ENCODE measurements around the gene PSMA8. TPM values are rescaled to one million over a fixed set of nuclear protein-coding genes. Genes with fewer than 3 reads are reported as not detected.
"Not testable (repeated sequence)": the region's sequence is repeated elsewhere in the genome, so short reads cannot be mapped to it uniquely, and the experiment has no call there.

The PSMA8 gene
- polyA plus RNA-seq, 4 donors, result 0.15 TPM; not detected in 3

GRCh38 chr18:26228562-26229260, 95.0 kb downstream of the PSMA8 start:
- no peak for FAIRE-seq

GRCh38 chr18:26230497-26230896, 96.8 kb downstream of the PSMA8 start:
- Histone ChIP-seq H3K4me1 (ENCODE audit: control insufficient read depth in 3 of 3, insufficient read depth in 2 of 3, low read depth in 1 of 3, low read length in 2 of 3) (peaks cover 0 to 6% (median 0%) of the 10 kb centered on the region in 3 donors), H3K4me3 (ENCODE audit: low read depth in 1 of 3, low read length in 3 of 3) (no peak overlapping the region), H3K9me3 (ENCODE audit: control insufficient read depth in 2 of 2, insufficient read depth in 1 of 2, low read depth in 1 of 2, low read length in 1 of 2) (peaks cover 0 to 8% of the 10 kb centered on the region in 2 donors), H3K27me3 (ENCODE audit: control insufficient read depth in 3 of 3, insufficient read depth in 3 of 3, low read length in 3 of 3) (no peaks in the 10 kb centered on the region), H3K27ac (ENCODE audit: low read depth in 1 of 3, low read length in 2 of 3) (no peak overlapping the region), H3K36me3 (ENCODE audit: control insufficient read depth in 3 of 3, insufficient read depth in 2 of 3, low read depth in 1 of 3, low read length in 3 of 3) (no peaks in the 10 kb centered on the region)
- DNase-seq, result no peak
- WGBS, 3 donors, result 91 to 92% (median 92%) methylated on average over 8 of the region's 8 CpGs
- FAIRE-seq, result no peak

More at GRCh38 chr18:26228562-26229260, 95.0 kb downstream of the PSMA8 start:
- no peaks in the 10 kb centered on the region for H3K36me3 ChIP-seq (ENCODE audit: control insufficient read depth in 3 of 3, insufficient read depth in 2 of 3, low read depth in 1 of 3, low read length in 3 of 3)
- peak in 1 of 2 donors; percentile 22 for DNase-seq
- H3K9me3 ChIP-seq (ENCODE audit: control insufficient read depth in 2 of 2, insufficient read depth in 1 of 2, low read depth in 1 of 2, low read length in 1 of 2), result peaks cover 0 to 6% of the 10 kb centered on the region in 2 donors
- peaks cover 0 to 6% (median 0%) of the 10 kb centered on the region in 3 donors for H3K4me1 ChIP-seq (ENCODE audit: control insufficient read depth in 3 of 3, insufficient read depth in 2 of 3, low read depth in 1 of 3, low read length in 2 of 3)
- no peak overlapping the region for H3K4me3 ChIP-seq (ENCODE audit: low read depth in 1 of 3, low read length in 3 of 3)
- H3K27ac ChIP-seq (ENCODE audit: low read depth in 1 of 3, low read length in 2 of 3), result no peak overlapping the region
- 46 to 64% (median 63%) methylated on average over 6 of the region's 6 CpGs for WGBS, 3 donors
- H3K27me3 ChIP-seq (ENCODE audit: control insufficient read depth in 3 of 3, insufficient read depth in 3 of 3, low read length in 3 of 3), result peaks cover 0 to 4% (median 0%) of the 10 kb centered on the region in 3 donors

GRCh38 chr18:26233208-26233607, 99.5 kb downstream of the PSMA8 start:
- H3K4me1 ChIP-seq (ENCODE audit: control insufficient read depth in 3 of 3, insufficient read depth in 2 of 3, low read depth in 1 of 3, low read length in 2 of 3), result no peaks in the 10 kb centered on the region
- H3K27me3 ChIP-seq (ENCODE audit: control insufficient read depth in 3 of 3, insufficient read depth in 3 of 3, low read length in 3 of 3), result no peaks in the 10 kb centered on the region
- DNase-seq, result no peak
- no peak overlapping the region for H3K27ac ChIP-seq (ENCODE audit: low read depth in 1 of 3, low read length in 2 of 3)
- 74 to 86% (median 85%) methylated on average over 5 of the region's 5 CpGs for WGBS, 3 donors
- no peak overlapping the region for H3K4me3 ChIP-seq (ENCODE audit: low read depth in 1 of 3, low read length in 3 of 3)
- FAIRE-seq, result no peak
- H3K9me3 ChIP-seq (ENCODE audit: control insufficient read depth in 2 of 2, insufficient read depth in 1 of 2, low read depth in 1 of 2, low read length in 1 of 2), result peaks cover 0 to 13% of the 10 kb centered on the region in 2 donors
- no peaks in the 10 kb centered on the region for H3K36me3 ChIP-seq (ENCODE audit: control insufficient read depth in 3 of 3, insufficient read depth in 2 of 3, low read depth in 1 of 3, low read length in 3 of 3)

- not testable (repeated sequence) for H3K4me3 ChIP-seq (ENCODE audit: low read depth in 1 of 3, low read length in 3 of 3); H3K27me3 ChIP-seq (ENCODE audit: control insufficient read depth in 3 of 3, insufficient read depth in 3 of 3, low read length in 3 of 3); FAIRE-seq; H3K36me3 ChIP-seq (ENCODE audit: control insufficient read depth in 3 of 3, insufficient read depth in 2 of 3, low read depth in 1 of 3, low read length in 3 of 3); DNase-seq; H3K9me3 ChIP-seq (ENCODE audit: control insufficient read depth in 2 of 2, insufficient read depth in 1 of 2, low read depth in 1 of 2, low read length in 1 of 2); H3K27ac ChIP-seq (ENCODE audit: low read depth in 1 of 3, low read length in 2 of 3); H3K4me1 ChIP-seq (ENCODE audit: control insufficient read depth in 3 of 3, insufficient read depth in 2 of 3, low read depth in 1 of 3, low read length in 2 of 3)
- WGBS, 3 donors, result 92 to 97% (median 92%) methylated on average over 2 of the region's 2 CpGs
Observed at GRCh38 chr18:26237363-26237762, 103.7 kb downstream of the PSMA8 start.

GRCh38 chr18:26238718-26239117, 105.0 kb downstream of the PSMA8 start:
- not testable (repeated sequence) for H3K4me1 ChIP-seq (ENCODE audit: control insufficient read depth in 3 of 3, insufficient read depth in 2 of 3, low read depth in 1 of 3, low read length in 2 of 3); H3K27me3 ChIP-seq (ENCODE audit: control insufficient read depth in 3 of 3, insufficient read depth in 3 of 3, low read length in 3 of 3); DNase-seq; FAIRE-seq; H3K4me3 ChIP-seq (ENCODE audit: low read depth in 1 of 3, low read length in 3 of 3); H3K36me3 ChIP-seq (ENCODE audit: control insufficient read depth in 3 of 3, insufficient read depth in 2 of 3, low read depth in 1 of 3, low read length in 3 of 3); H3K27ac ChIP-seq (ENCODE audit: low read depth in 1 of 3, low read length in 2 of 3)
- 91 to 99% (median 96%) methylated on average over 3 to 4 of the region's 4 CpGs for WGBS, 3 donors
- peaks cover 0 to 11% of the 10 kb centered on the region in 2 donors for H3K9me3 ChIP-seq (ENCODE audit: control insufficient read depth in 2 of 2, insufficient read depth in 1 of 2, low read depth in 1 of 2, low read length in 1 of 2)

GRCh38 chr18:26242392-26242791, 108.7 kb downstream of the PSMA8 start:
- not testable (repeated sequence) for H3K4me3 ChIP-seq (ENCODE audit: low read depth in 1 of 3, low read length in 3 of 3); DNase-seq; H3K27ac ChIP-seq (ENCODE audit: low read depth in 1 of 3, low read length in 2 of 3); H3K36me3 ChIP-seq (ENCODE audit: control insufficient read depth in 3 of 3, insufficient read depth in 2 of 3, low read depth in 1 of 3, low read length in 3 of 3); H3K27me3 ChIP-seq (ENCODE audit: control insufficient read depth in 3 of 3, insufficient read depth in 3 of 3, low read length in 3 of 3); FAIRE-seq; H3K4me1 ChIP-seq (ENCODE audit: control insufficient read depth in 3 of 3, insufficient read depth in 2 of 3, low read depth in 1 of 3, low read length in 2 of 3)
- whole genome bisulfite sequencing, 3 donors, result 92 to 95% (median 92%) methylated on average over 3 of the region's 4 CpGs
- H3K9me3 ChIP-seq (ENCODE audit: control insufficient read depth in 2 of 2, insufficient read depth in 1 of 2, low read depth in 1 of 2, low read length in 1 of 2), result peaks cover 0 to 26% of the 10 kb centered on the region in 2 donors

Other genes with a start within 250 kb of the PSMA8 start
- 10 to 100 TPM; 18.6 to 48.0 (median 21.6) TPM for gene SS18, start 43.3 kb upstream of the PSMA8 start, polyA plus RNA-seq
- gene TAF4B, start 92.6 kb downstream of the PSMA8 start, polyA plus RNA-seq, result 1 to 10 TPM in 3 of 4 donors, under 1 TPM in 1; 0.22 to 3.4 (median 1.7) TPM

All from small intestine (tissue), 7 donors.